ENCODE data around the gene CDHR3.

Gene CDHR3

DNA sequence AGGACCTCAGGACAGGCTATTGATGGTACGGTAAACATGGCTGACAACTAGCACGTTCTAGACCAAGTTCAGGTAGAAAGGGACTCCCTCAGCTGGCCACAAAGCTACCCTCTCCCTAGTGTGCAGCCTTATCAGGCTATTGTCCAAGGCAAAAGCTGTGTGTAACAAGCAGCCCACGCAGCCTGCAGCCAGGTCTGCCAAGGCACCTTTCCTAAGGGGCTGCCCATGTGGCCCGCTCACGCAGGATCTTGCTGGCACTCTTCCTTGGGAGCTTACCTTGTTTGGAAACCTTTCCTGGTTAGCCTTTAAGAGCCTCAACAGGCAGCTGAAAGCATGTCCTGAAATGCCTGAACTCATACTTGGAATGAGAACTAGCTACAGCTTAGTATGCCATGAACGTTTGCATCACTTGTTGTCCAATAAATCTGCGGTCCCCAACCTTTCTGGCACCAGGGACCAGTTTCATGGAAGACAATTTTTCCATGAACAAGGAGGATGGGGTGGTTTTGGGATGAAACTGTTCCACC, 97.4 kb downstream of the CDHR3 start:
- H3K36me3 ChIP-seq (ENCODE audit: insufficient read depth, low read length): no peaks in the 10 kb centered on the region
- no peak overlapping the region for H3K4me3 ChIP-seq
- no peaks in the 10 kb centered on the region for H3K9me3 ChIP-seq (ENCODE audit: low read depth, low read length)
- no peak for TF ChIP-seq FOXP2 (optimal IDR thresholded peaks at IDR 0.05; ENCODE audit: control extremely low read depth, extremely low read length, insufficient read depth)
- no peak overlapping the region for H3K9ac ChIP-seq (ENCODE audit: insufficient read length)
- DNase-seq (ENCODE audit: low read depth, low spot score): no peak
- no peak overlapping the region for H3K27ac ChIP-seq

- Histone ChIP-seq H3K27ac (no peak overlapping the region), H3K9ac (ENCODE audit: insufficient read length) (no peak overlapping the region), H3K36me3 (ENCODE audit: insufficient read depth, low read length) (no peaks in the 10 kb centered on the region), H3K4me3 (no peak overlapping the region), H3K9me3 (ENCODE audit: low read depth, low read length) (no peaks in the 10 kb centered on the region)
- DNase-seq (ENCODE audit: low read depth, low spot score): no peak
- TF ChIP-seq POLR2AphosphoS5 (IDR thresholded peaks at IDR 0.05; ENCODE audit: borderline replicate concordance, low read depth, low read length) (no peak), EZH2 (IDR thresholded peaks at IDR 0.05) (no peak), FOXP2 (optimal IDR thresholded peaks at IDR 0.05; ENCODE audit: control extremely low read depth, extremely low read length, insufficient read depth) (no peak)
Measured at GRCh38 chr7:106061301-106061979, 98.4 kb downstream of the CDHR3 start.

DNA sequence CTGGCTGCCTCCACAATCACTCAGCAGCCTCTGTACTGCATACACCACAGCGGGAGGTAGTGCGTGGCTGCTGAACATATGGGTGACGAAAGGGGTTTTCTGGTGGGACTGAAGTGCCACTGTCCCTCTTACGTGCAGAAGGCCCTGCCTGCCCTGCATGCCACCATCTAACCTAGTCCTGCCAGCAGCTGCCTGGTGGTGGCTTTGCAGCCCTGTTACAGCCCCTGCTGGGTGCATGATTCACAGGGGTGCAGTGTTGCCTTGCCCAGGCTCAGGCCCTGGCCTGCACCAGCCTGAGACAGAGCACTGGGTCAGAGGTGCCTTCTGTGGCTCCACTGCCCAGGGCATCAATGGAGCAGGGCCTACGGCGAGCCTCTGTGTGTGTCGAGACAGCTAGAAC, 98.9 kb downstream of the CDHR3 start:
- H3K36me3 ChIP-seq (ENCODE audit: insufficient read depth, low read length): no peaks in the 10 kb centered on the region
- no peaks in the 10 kb centered on the region for H3K9me3 ChIP-seq (ENCODE audit: low read depth, low read length)
- no peak for DNase-seq (ENCODE audit: low read depth, low spot score)
- TF ChIP-seq FOXP2 (optimal IDR thresholded peaks at IDR 0.05; ENCODE audit: control extremely low read depth, extremely low read length, insufficient read depth) (no peak), EZH2 (IDR thresholded peaks at IDR 0.05) (no peak), POLR2AphosphoS5 (IDR thresholded peaks at IDR 0.05; ENCODE audit: borderline replicate concordance, low read depth, low read length) (no peak)
- H3K27ac ChIP-seq: no peak overlapping the region
- no peak overlapping the region for H3K9ac ChIP-seq (ENCODE audit: insufficient read length)
- H3K4me3 ChIP-seq: no peak overlapping the region

- no peaks in the 10 kb centered on the region for H3K36me3 ChIP-seq (ENCODE audit: insufficient read depth, low read length)
- TF ChIP-seq FOXP2 (optimal IDR thresholded peaks at IDR 0.05; ENCODE audit: control extremely low read depth, extremely low read length, insufficient read depth) (no peak), POLR2AphosphoS5 (IDR thresholded peaks at IDR 0.05; ENCODE audit: borderline replicate concordance, low read depth, low read length) (no peak), EZH2 (IDR thresholded peaks at IDR 0.05) (no peak)
- H3K9me3 ChIP-seq (ENCODE audit: low read depth, low read length): no peaks in the 10 kb centered on the region
- H3K4me3 ChIP-seq: no peak overlapping the region
- no peak overlapping the region for H3K27ac ChIP-seq
- no peak overlapping the region for H3K9ac ChIP-seq (ENCODE audit: insufficient read length)
- DNase-seq (ENCODE audit: low read depth, low spot score): no peak
Measured at GRCh38 chr7:106062521-106062931, 99.5 kb downstream of the CDHR3 start.

DNA sequence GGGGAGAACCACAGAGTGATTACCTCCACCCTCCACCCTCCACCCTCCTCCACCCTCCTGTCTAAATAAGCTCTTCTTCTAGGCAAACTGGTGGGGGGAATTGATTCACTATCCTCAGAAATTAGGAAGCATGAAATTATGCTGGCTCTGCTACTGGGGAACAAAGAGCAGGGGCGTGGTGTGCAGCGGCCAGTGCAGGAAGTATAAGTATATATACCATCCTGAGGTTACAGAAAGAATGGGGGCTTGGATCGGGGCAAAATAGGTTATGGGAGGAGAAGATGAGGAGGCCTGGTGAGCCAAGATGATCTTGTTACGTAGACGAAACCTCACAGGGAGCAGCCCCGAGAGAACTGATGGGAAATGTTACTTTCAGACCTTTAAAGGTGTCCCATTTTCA, 100.0 kb downstream of the CDHR3 start:
- H3K27ac ChIP-seq: no peak overlapping the region
- H3K9me3 ChIP-seq (ENCODE audit: low read depth, low read length): no peaks in the 10 kb centered on the region
- no peak for TF ChIP-seq EZH2 (IDR thresholded peaks at IDR 0.05)
- no peak for TF ChIP-seq FOXP2 (optimal IDR thresholded peaks at IDR 0.05; ENCODE audit: control extremely low read depth, extremely low read length, insufficient read depth)
- TF ChIP-seq POLR2AphosphoS5 (IDR thresholded peaks at IDR 0.05; ENCODE audit: borderline replicate concordance, low read depth, low read length): no peak
- DNase-seq (ENCODE audit: low read depth, low spot score): no peak
- no peak overlapping the region for H3K9ac ChIP-seq (ENCODE audit: insufficient read length)
- H3K4me3 ChIP-seq: no peak overlapping the region
- no peaks in the 10 kb centered on the region for H3K36me3 ChIP-seq (ENCODE audit: insufficient read depth, low read length)

GRCh38 chr7:106063692-106064091, 100.6 kb downstream of the CDHR3 start:
- TF ChIP-seq EZH2 (IDR thresholded peaks at IDR 0.05) (no peak), POLR2AphosphoS5 (IDR thresholded peaks at IDR 0.05; ENCODE audit: borderline replicate concordance, low read depth, low read length) (no peak), FOXP2 (optimal IDR thresholded peaks at IDR 0.05; ENCODE audit: control extremely low read depth, extremely low read length, insufficient read depth) (no peak)
- H3K9ac ChIP-seq (ENCODE audit: insufficient read length): no peak overlapping the region
- H3K27ac ChIP-seq: no peak overlapping the region
- no peaks in the 10 kb centered on the region for H3K36me3 ChIP-seq (ENCODE audit: insufficient read depth, low read length)
- H3K4me3 ChIP-seq: no peak overlapping the region
- DNase-seq (ENCODE audit: low read depth, low spot score): no peak
- no peaks in the 10 kb centered on the region for H3K9me3 ChIP-seq (ENCODE audit: low read depth, low read length)

GRCh38 chr7:106064316-106064715, 101.3 kb downstream of the CDHR3 start:
- H3K36me3 ChIP-seq (ENCODE audit: insufficient read depth, low read length): no peaks in the 10 kb centered on the region
- H3K9ac ChIP-seq (ENCODE audit: insufficient read length): no peak overlapping the region
- H3K27ac ChIP-seq: no peak overlapping the region
- no peaks in the 10 kb centered on the region for H3K9me3 ChIP-seq (ENCODE audit: low read depth, low read length)
- no peak for TF ChIP-seq EZH2 (IDR thresholded peaks at IDR 0.05)
- no peak for TF ChIP-seq POLR2AphosphoS5 (IDR thresholded peaks at IDR 0.05; ENCODE audit: borderline replicate concordance, low read depth, low read length)
- no peak for TF ChIP-seq FOXP2 (optimal IDR thresholded peaks at IDR 0.05; ENCODE audit: control extremely low read depth, extremely low read length, insufficient read depth)
- no peak overlapping the region for H3K4me3 ChIP-seq
- DNase-seq (ENCODE audit: low read depth, low spot score): no peak

DNA sequence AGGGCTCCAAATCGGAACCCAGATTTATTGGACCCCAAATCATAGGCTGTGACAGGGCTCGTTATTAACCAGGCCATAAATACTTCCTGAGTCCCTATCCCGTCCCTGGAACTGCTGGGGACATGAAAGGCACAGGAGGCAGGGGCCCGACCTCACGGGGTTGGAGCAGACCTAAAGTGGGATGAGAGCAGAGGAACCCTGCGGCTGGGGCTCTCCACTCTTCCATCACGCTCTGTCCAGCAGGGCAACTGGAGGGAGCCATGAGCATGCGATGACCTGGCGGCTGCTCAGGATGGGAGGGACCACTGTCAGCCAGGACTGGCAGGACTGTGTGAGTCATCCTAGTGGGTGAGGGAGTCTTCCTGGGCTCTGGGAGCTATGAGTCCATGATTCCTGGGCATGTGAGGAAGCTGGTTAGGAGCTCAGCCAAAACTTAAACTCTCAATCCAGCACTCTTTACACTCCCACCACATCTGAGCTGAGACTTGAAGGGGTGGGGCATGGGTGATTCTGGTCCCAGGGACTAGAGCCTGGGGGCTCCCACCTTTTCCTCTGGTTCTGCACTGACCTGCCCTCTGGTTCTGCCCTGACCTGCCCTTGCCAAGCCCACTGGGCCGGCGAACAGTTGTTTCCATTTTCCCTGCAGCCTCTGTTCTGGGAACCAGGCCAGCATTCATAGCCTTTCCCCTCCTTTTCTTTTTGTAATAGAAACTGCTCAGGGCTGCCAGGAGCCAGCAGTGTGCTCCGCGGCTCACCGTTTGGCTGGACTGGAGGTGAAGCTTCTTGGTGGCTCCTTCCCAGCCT, 101.9 kb downstream of the CDHR3 start:
- Histone ChIP-seq H3K9ac (ENCODE audit: insufficient read length) (peak overlapping the region; percentile 58), H3K9me3 (ENCODE audit: low read depth, low read length) (no peaks in the 10 kb centered on the region), H3K4me3 (peak overlapping the region; percentile 44; the same call in 1 of the 2 replicates), H3K36me3 (ENCODE audit: insufficient read depth, low read length) (no peaks in the 10 kb centered on the region), H3K27ac (peak overlapping the region; percentile 33; the same call in 1 of the 2 replicates)
- no peak for DNase-seq (ENCODE audit: low read depth, low spot score)
- TF ChIP-seq POLR2AphosphoS5 (IDR thresholded peaks at IDR 0.05; ENCODE audit: borderline replicate concordance, low read depth, low read length): no peak
- TF ChIP-seq EZH2 (IDR thresholded peaks at IDR 0.05): no peak
- TF ChIP-seq FOXP2 (optimal IDR thresholded peaks at IDR 0.05; ENCODE audit: control extremely low read depth, extremely low read length, insufficient read depth): no peak
